Adrenal gland (tissue), 12 donors: ENCODE measurements around the gene SLC18A2. TPM values are rescaled to one million over a fixed set of nuclear protein-coding genes. Genes with fewer than 3 reads are reported as not detected.

ENCODE experiments used
- DNase-seq, 7 donors: peaks; one replicate each; pipeline ENCODE4 v3.0.0-alpha.2; 2019 to 2020
- H3K27ac ChIP-seq, 5 donors: fragments of 200-600 bp; sonication (generic) in 4 of 5; 1 replicate in 3 of 5; 2 replicates in 2 of 5; pipeline versions ENCODE4 v1.5.1 to v1.8.0; 2016 to 2020; ENCODE audit warnings: mild to moderate bottlenecking in 1 of 5
- H3K27me3 ChIP-seq: fragments of 200-600 bp; 2 replicates; pipeline ENCODE4 v1.8.0; 2021
- H3K36me3 ChIP-seq, 2 donors: fragments of 200-600 bp; replicated peaks in 1 of 2; 1 replicate in 1 of 2; 2 replicates in 1 of 2; pipeline versions ENCODE4 v1.5.1 to v1.8.0; 2018 to 2022
- H3K4me1 ChIP-seq, 2 donors: fragments of 200-600 bp; replicated peaks in 1 of 2; 1 replicate in 1 of 2; 2 replicates in 1 of 2; pipeline versions ENCODE4 v1.5.1 to v1.8.0; 2018 to 2021
- H3K4me3 ChIP-seq, 4 donors: fragments of 200-600 bp; sonication (generic) in 3 of 4; one replicate each; pipeline ENCODE4 v1.5.1; 2016 to 2018
- H3K9me3 ChIP-seq, 3 donors: fragments of 200-600 bp; sonication (generic) in 1 of 3; replicated peaks in 1 of 3; 1 replicate in 2 of 3; 2 replicates in 1 of 3; pipeline versions ENCODE4 v1.5.1 to v1.8.0; 2016 to 2021
- CTCF ChIP-seq, 6 experiments: fragments of 450-650 bp in 4 of 6; fragments of 200-600 bp in 2 of 6; sonication (generic) in 1 of 6; IDR thresholded peaks; 1 replicate in 5 of 6; 2 replicates in 1 of 6; pipeline versions ENCODE4 v1.5.1 to v1.8.0; 2016 to 2021; ENCODE audit warnings: antibody characterized with exemption in 6 of 6, mild to moderate bottlenecking in 2 of 6, moderate library complexity in 1 of 6
- POLR2A ChIP-seq, 2 donors: fragments of 450-650 bp; IDR thresholded peaks; one replicate each; pipeline ENCODE4 v1.6.1; 2017; ENCODE audit warnings: antibody characterized with exemption in 2 of 2, mild to moderate bottlenecking in 2 of 2, moderate library complexity in 1 of 2
- WGBS, 4 donors: extraction: QIAGEN DNeasy Blood & Tissue Kit in 2 of 4; methylation state at CpG; one replicate each; pipeline versions ENCODE4 v1.1.5 to v1.1.7; 2013 to 2017; 5-methylcytosine and 5-hydroxymethylcytosine counted together
- intact Hi-C, 2 donors: fragments of 100-400 bp; cut with DNase I; formaldehyde crosslinking; loops; one replicate each; pipeline versions ENCODE4 v1.14.1 to v1.15.0; 2022 to 2023
- polyA plus RNA-seq, 3 donors: library from polyadenylated mRNA; stranded (reverse); fragments of 200-250 nt in 2 of 3; fragments of 350-450 nt in 1 of 3; fragmentation: Illumina TruSeq in 1 of 3; extraction: RNeasy Lipid Tissue Mini Kit (QIAGEN cat#74804) in 1 of 3; gene quantifications; one replicate each; pipeline ENCODE4 v1.2.3, GENCODE V29; 2013 to 2014
- total RNA-seq, 9 donors: library from RNA; depleted of rRNA in 4 of 9; stranded (reverse); fragments of >200 nt in 4 of 9; fragments of 120-200 nt in 1 of 9; fragmentation: NEBNext Ultra II Directional in 1 of 9; extraction: Animal tissue kit (Norgen Biotek cat#: 25700) in 1 of 9; gene quantifications; one replicate each; pipeline versions ENCODE4 v1.1.0 to v1.2.4, GENCODE V29; 2013 to 2023
- donor health status: healthy with polysubstance abuse.
- donor health status: Bipolar disorder and iron deficiency.
- donor health status: DM: yes; HTN: yes; CAD: no.
- donor health status: DM: no; HTN: no; CAD: no.
- donor health status: DM: no; HTN: no; CAD: no.
- donor health status: DM: yes; HTN: yes; CAD: no.

The SLC18A2 gene
- total and polyA plus RNA-seq, 12 donors: 0.04 to 16.6 (median 4.2) TPM; not detected in 2

- peaks cover 10% of the 10 kb centered on the region for H3K27me3 ChIP-seq
- intact Hi-C loops: loop anchor here (5.0 to 10.0 kb wide), 2 partner anchors 100 to 107 kb away; no protein-coding TSS in a partner anchor
- no peak overlapping the region for H3K27ac ChIP-seq
- DNase-seq: no peak
- H3K4me1 ChIP-seq: peaks cover 5 to 12% of the 10 kb centered on the region in 2 donors
- H3K36me3 ChIP-seq: no peaks in the 10 kb centered on the region
- TF ChIP-seq POLR2A (IDR thresholded peaks at IDR 0.05) (no peak), CTCF (IDR thresholded peaks at IDR 0.05) (no peak)
- H3K4me3 ChIP-seq: no peak overlapping the region
- H3K9me3 ChIP-seq: no peaks in the 10 kb centered on the region
- 68 to 82% (median 71%) methylated on average over 2 of the region's 2 CpGs for WGBS, 4 donors
These were observed 25.8 kb upstream of the SLC18A2 start for GRCh38 chr10:117215079-117215478.

DNA sequence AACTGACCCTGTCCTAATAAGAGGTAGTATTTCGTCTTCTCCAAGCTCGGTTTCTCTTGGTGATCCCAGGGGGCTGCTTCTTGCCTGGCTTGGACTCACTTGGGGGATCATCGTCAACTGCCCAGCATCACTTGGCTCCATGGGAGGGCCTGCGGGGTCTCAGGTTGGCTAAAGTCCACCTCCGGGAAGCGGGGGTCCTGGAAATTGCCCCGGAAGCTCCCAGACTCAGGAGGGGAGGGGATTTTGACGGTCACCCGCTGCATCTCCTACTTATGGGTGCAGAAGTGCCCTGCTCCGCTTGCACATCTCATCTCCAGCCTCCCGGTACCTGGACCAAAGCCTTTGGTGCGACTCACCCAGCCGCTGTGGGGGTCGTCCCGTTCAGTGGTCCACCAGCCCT, 24.9 kb upstream of the SLC18A2 start:
- no peak overlapping the region for H3K4me3 ChIP-seq

GRCh38 chr10:117216611-117217195, 24.2 kb upstream of the SLC18A2 start:
- H3K4me1 ChIP-seq: peaks cover 5 to 12% of the 10 kb centered on the region in 2 donors
- no peak overlapping the region for H3K27ac ChIP-seq
- peak; percentile 38 to 73 (median 66) for DNase-seq
- H3K36me3 ChIP-seq: no peaks in the 10 kb centered on the region
- peaks cover 10% of the 10 kb centered on the region for H3K27me3 ChIP-seq
- WGBS, 4 donors: 0 to 2% (median 1%) methylated on average over 9 to 52 of the region's 52 CpGs
- intact Hi-C loops: loop anchor here (5.0 to 10.0 kb wide), 2 partner anchors 98 to 106 kb away; no protein-coding TSS in a partner anchor
- TF ChIP-seq CTCF (IDR thresholded peaks at IDR 0.05) (peak; percentile 98 to 100 (median 100)), POLR2A (IDR thresholded peaks at IDR 0.05) (no peak)
- no peaks in the 10 kb centered on the region for H3K9me3 ChIP-seq
- H3K4me3 ChIP-seq: peak overlapping the region in 2 of 4 donors; percentile 22 to 48

More for the DNA sequence above, 24.9 kb upstream of the SLC18A2 start:
- Histone ChIP-seq H3K27me3 (peaks cover 10% of the 10 kb centered on the region), H3K9me3 (no peaks in the 10 kb centered on the region), H3K4me1 (peaks cover 5 to 12% of the 10 kb centered on the region in 2 donors), H3K36me3 (no peaks in the 10 kb centered on the region), H3K27ac (no peak overlapping the region)
- intact Hi-C loops: loop anchor here (5.0 to 10.0 kb wide), 2 partner anchors 99 to 106 kb away; no protein-coding TSS in a partner anchor
- DNase-seq: peak in 1 of 7 donors; percentile 17
- WGBS, 4 donors: 50 to 58% (median 55%) methylated on average over 13 to 15 of the region's 15 CpGs
- TF ChIP-seq POLR2A (IDR thresholded peaks at IDR 0.05) (no peak), CTCF (IDR thresholded peaks at IDR 0.05) (no peak)

GRCh38 chr10:117217196-117217761, 23.6 kb upstream of the SLC18A2 start:
- 20 to 62% (median 24%) methylated on average over 7 to 22 of the region's 22 CpGs for WGBS, 4 donors
- Histone ChIP-seq H3K4me3 (peak overlapping the region in 2 of 4 donors; percentile 22 to 48), H3K27ac (no peak overlapping the region), H3K36me3 (no peaks in the 10 kb centered on the region), H3K4me1 (peaks cover 5 to 12% of the 10 kb centered on the region in 2 donors), H3K27me3 (peaks cover 10% of the 10 kb centered on the region), H3K9me3 (no peaks in the 10 kb centered on the region)
- intact Hi-C loops: loop anchor here (5.0 to 10.0 kb wide), 2 partner anchors 98 to 105 kb away; no protein-coding TSS in a partner anchor
- no peak for DNase-seq
- TF ChIP-seq POLR2A (IDR thresholded peaks at IDR 0.05) (no peak), CTCF (IDR thresholded peaks at IDR 0.05) (no peak)
